Inflammatory macrophage treated with lipopolysaccharide for 4 hours (primary cell): ENCODE data around the gene ZNF320.
"Not testable (repeated sequence)": the region's sequence is repeated elsewhere in the genome, so short reads cannot be mapped to it uniquely, and the experiment has no call there.

ENCODE experiments used
- DNase-seq: peaks from one replicate; pipeline ENCODE4 v3.0.0-alpha.2; 2020

The ZNF320 gene

GRCh38 chr19:52897138-52897935 is at the start of gene ZNF320:
Gene ZNF320, minus strand, starts transcription at chr19:52897635. Its CDS starts 7,380 bp downstream, at chr19:52890255.
- DNase-seq, result peak; percentile 97

- DNase-seq, result no peak
Measured at GRCh38 chr19:52946322-52947310, 49.2 kb upstream of the ZNF320 start.

- no peak for DNase-seq
Measured at GRCh38 chr19:52945652-52946321, 48.4 kb upstream of the ZNF320 start.

GRCh38 chr19:52944703-52945493 is 47.5 kb upstream of the ZNF320 start:
- DNase-seq, result not testable (repeated sequence)

GRCh38 chr19:52943884-52944643 is 46.6 kb upstream of the ZNF320 start:
- no peak for DNase-seq

GRCh38 chr19:52943134-52943883 is 45.9 kb upstream of the ZNF320 start:
- DNase-seq, result no peak

GRCh38 chr19:52942386-52943133 is 45.1 kb upstream of the ZNF320 start:
- DNase-seq, result peak; percentile 91

- peak; percentile 10 for DNase-seq
Measured at GRCh38 chr19:52941941-52942385, 44.5 kb upstream of the ZNF320 start.

- not testable (repeated sequence) for DNase-seq
Measured at GRCh38 chr19:52941523-52941922, 44.1 kb upstream of the ZNF320 start.

GRCh38 chr19:52940905-52941304 is 43.5 kb upstream of the ZNF320 start:
- not testable (repeated sequence) for DNase-seq

- DNase-seq, result no peak
Measured at GRCh38 chr19:52938761-52939160, 41.3 kb upstream of the ZNF320 start.

- no peak for DNase-seq
Measured at GRCh38 chr19:52936954-52937325, 39.5 kb upstream of the ZNF320 start.

- peak; percentile 42 for DNase-seq
Measured at GRCh38 chr19:52936151-52936953, 38.9 kb upstream of the ZNF320 start.

GRCh38 chr19:52935434-52935833 is 38.0 kb upstream of the ZNF320 start:
- DNase-seq, result peak; percentile 45

- peak; percentile 37 for DNase-seq
Measured at GRCh38 chr19:52924641-52925040, 27.2 kb upstream of the ZNF320 start.

GRCh38 chr19:52923778-52924593 is 26.6 kb upstream of the ZNF320 start:
- DNase-seq, result peak; percentile 95

- peak; percentile 88 for DNase-seq
Measured at GRCh38 chr19:52922841-52923777, 25.7 kb upstream of the ZNF320 start, which contains the start of gene ZNF888. Gene ZNF888, minus strand, starts transcription at chr19:52923428. Its CDS starts 5,555 bp downstream, at chr19:52917873.
